Gastrocnemius medialis (tissue), 4 donors: ENCODE results near the gene CYP4A22. TPM values are rescaled to one million over a fixed set of nuclear protein-coding genes. Genes with fewer than 3 reads are reported as not detected.

Source experiments
- ATAC-seq, 2 donors: fragments of 150-250 bp; one replicate each; pipeline ENCODE4 v1.9.1; 2016
- DNase-seq, 2 donors: peaks; one replicate each; pipeline ENCODE4 v3.0.0-alpha.2; 2019
- H3K27ac ChIP-seq, 4 donors: fragments of 200-600 bp; sonication (generic); 1 replicate in 1 of 4; 2 replicates in 3 of 4; pipeline ENCODE4 v1.5.1; 2016 to 2018; ENCODE audit warnings: mild to moderate bottlenecking in 2 of 4, moderate library complexity in 1 of 4
- H3K27me3 ChIP-seq, 3 donors: fragments of 200-600 bp; sonication (generic) in 2 of 3; 1 replicate in 1 of 3; 2 replicates in 2 of 3; pipeline versions ENCODE4 v1.5.1 to v1.6.0; 2016 to 2019; ENCODE audit warnings: mild to moderate bottlenecking in 1 of 3, moderate library complexity in 1 of 3
- H3K36me3 ChIP-seq, 2 donors: fragments of 200-600 bp; sonication (generic) in 1 of 2; one replicate each; pipeline ENCODE4 v1.5.1; 2017 to 2018
- H3K4me1 ChIP-seq, 2 donors: fragments of 200-600 bp; sonication (generic) in 1 of 2; one replicate each; pipeline ENCODE4 v1.5.1; 2016 to 2017; ENCODE audit warnings: mild to moderate bottlenecking in 2 of 2
- H3K4me3 ChIP-seq, 4 donors: fragments of 200-600 bp; sonication (generic) in 3 of 4; 1 replicate in 1 of 4; 2 replicates in 3 of 4; pipeline ENCODE4 v1.5.1; 2016 to 2019; ENCODE audit warnings: mild to moderate bottlenecking in 2 of 4
- H3K9me3 ChIP-seq, 3 donors: fragments of 200-600 bp; sonication (generic) in 2 of 3; 1 replicate in 1 of 3; 2 replicates in 2 of 3; pipeline ENCODE4 v1.5.1; 2016 to 2019
- CTCF ChIP-seq, 5 experiments: fragments of 450-650 bp in 3 of 5; fragments of 200-600 bp in 2 of 5; sonication (generic) in 2 of 5; IDR thresholded peaks in 4 of 5; conservative IDR thresholded peaks in 1 of 5; 1 replicate in 4 of 5; 2 replicates in 1 of 5; pipeline ENCODE4 v1.5.1; 2016 to 2019; ENCODE audit warnings: antibody characterized with exemption in 5 of 5, mild to moderate bottlenecking in 3 of 5, moderate library complexity in 3 of 5
- POLR2A ChIP-seq, 2 donors: fragments of 450-650 bp; IDR thresholded peaks; one replicate each; pipeline ENCODE4 v1.6.1; 2017; ENCODE audit warnings: antibody characterized with exemption in 2 of 2, mild to moderate bottlenecking in 2 of 2, moderate library complexity in 2 of 2
- in situ Hi-C, 4 donors: fragments of 200-750 bp; cut with MboI; loops; one replicate each; pipeline versions ENCODE4 v1.15.0 to v1.8.0; 2017; ENCODE audit warnings: low sequenced_read_pairs in 4 of 4
- intact Hi-C: fragments of 100-400 bp; cut with DNase I; formaldehyde crosslinking; loops from one replicate; pipeline ENCODE4 v1.15.1; 2023; ENCODE audit warnings: low total_unique reads
- total RNA-seq, 4 donors: library from RNA; depleted of rRNA; stranded (reverse); fragments of >200 nt; gene quantifications; one replicate each; pipeline versions ENCODE4 v1.1.0 to v1.2.3, GENCODE V29; 2016

CYP4A22 gene
- total RNA-seq, 4 donors from 2014 or later: 0.20 to 0.47 (median 0.32) TPM; not detected in 1

- in situ Hi-C loops (loop anchor here (5.0 to 25.0 kb wide), 8 partner anchors 65 to 522 kb away; partner anchors contain the start of genes CMPK1 (in 2 of the 4), FOXD2 (in 1 of the 4) and FOXE3 (in 1 of the 4)), intact Hi-C loops (loop anchor here (1.0 to 5.0 kb wide), 3 partner anchors 72 to 232 kb away; no protein-coding TSS in a partner anchor)
- peak within 1 kb of the TSS in 1 of 4 donors; percentile 29 for H3K4me3 ChIP-seq
- ATAC-seq (peak; percentile 97), DNase-seq (peak; percentile 85 to 94)
- no peaks in the 10 kb centered on the region for H3K9me3 ChIP-seq
- peak within 1 kb of the TSS; percentile 63 to 80 (median 71) for H3K27ac ChIP-seq
- TF ChIP-seq CTCF (IDR thresholded peaks at IDR 0.05 in 4 of 5, conservative IDR thresholded peaks at IDR 0.05 in 1 of 5) (no peak), POLR2A (IDR thresholded peaks at IDR 0.05) (no peak)
- H3K27me3 ChIP-seq: no peaks in the 10 kb centered on the region
- peaks cover 7 to 14% of the 10 kb centered on the region in 2 donors for H3K4me1 ChIP-seq
- no peaks in the 10 kb centered on the region for H3K36me3 ChIP-seq
These were observed 52.7 kb downstream of the CYP4A22 start, which contains the start of gene PDZK1IP1 for GRCh38 chr1:47189844-47190508. PDZK1IP1 (minus strand) TSS chr1:47190036; CDS start chr1:47189932, 104 bp downstream.

- no peaks in the 10 kb centered on the region for H3K27me3 ChIP-seq
- peaks cover 7 to 14% of the 10 kb centered on the region in 2 donors for H3K4me1 ChIP-seq
- no peaks in the 10 kb centered on the region for H3K36me3 ChIP-seq
- peak overlapping the region in 1 of 4 donors; percentile 29 for H3K4me3 ChIP-seq
- no peak for TF ChIP-seq POLR2A (IDR thresholded peaks at IDR 0.05)
- TF ChIP-seq CTCF (IDR thresholded peaks at IDR 0.05 in 4 of 5, conservative IDR thresholded peaks at IDR 0.05 in 1 of 5): no peak
- no peaks in the 10 kb centered on the region for H3K9me3 ChIP-seq
- peak overlapping the region; percentile 63 to 80 (median 71) for H3K27ac ChIP-seq
- intact Hi-C loops: loop anchor here (1.0 to 5.0 kb wide), 3 partner anchors 72 to 232 kb away; no protein-coding TSS in a partner anchor
- in situ Hi-C loops: loop anchor here (5.0 to 25.0 kb wide), 8 partner anchors 64 to 522 kb away; partner anchors contain the start of genes CMPK1 (in 2 of the 4), FOXD2 (in 1 of the 4) and FOXE3 (in 1 of the 4)
- DNase-seq (no peak), ATAC-seq (no peak)
These were observed 53.2 kb downstream of the CYP4A22 start for GRCh38 chr1:47190509-47190855.

GRCh38 chr1:47190857-47191256 lies 53.6 kb downstream of the CYP4A22 start:
- in situ Hi-C loops (loop anchor here (5.0 to 25.0 kb wide), 8 partner anchors 64 to 521 kb away; partner anchors contain the start of genes CMPK1 (in 2 of the 4), FOXD2 (in 1 of the 4) and FOXE3 (in 1 of the 4)), intact Hi-C loops (loop anchor here (1.0 to 5.0 kb wide), 3 partner anchors 71 to 231 kb away; no protein-coding TSS in a partner anchor)
- no peak for DNase-seq
- Histone ChIP-seq H3K4me1 (peaks cover 7 to 14% of the 10 kb centered on the region in 2 donors), H3K9me3 (no peaks in the 10 kb centered on the region), H3K27me3 (no peaks in the 10 kb centered on the region), H3K36me3 (no peaks in the 10 kb centered on the region), H3K4me3 (no peak overlapping the region), H3K27ac (peak overlapping the region in 3 of 4 donors; percentile 66 to 80 (median 76))
- TF ChIP-seq POLR2A (IDR thresholded peaks at IDR 0.05) (no peak), CTCF (IDR thresholded peaks at IDR 0.05 in 4 of 5, conservative IDR thresholded peaks at IDR 0.05 in 1 of 5) (no peak)
- ATAC-seq: no peak

GRCh38 chr1:47191940-47192457 lies 54.8 kb downstream of the CYP4A22 start:
- intact Hi-C loops: loop anchor here (5.0 kb wide), 2 partner anchors 70 to 230 kb away; no protein-coding TSS in a partner anchor
- no peaks in the 10 kb centered on the region for H3K9me3 ChIP-seq
- no peak overlapping the region for H3K27ac ChIP-seq
- H3K4me3 ChIP-seq: no peak overlapping the region
- in situ Hi-C loops: loop anchor here (5.0 to 25.0 kb wide), 8 partner anchors 63 to 520 kb away; partner anchors contain the start of genes CMPK1 (in 2 of the 4), FOXD2 (in 1 of the 4) and FOXE3 (in 1 of the 4)
- TF ChIP-seq POLR2A (IDR thresholded peaks at IDR 0.05) (no peak), CTCF (IDR thresholded peaks at IDR 0.05 in 4 of 5, conservative IDR thresholded peaks at IDR 0.05 in 1 of 5) (no peak)
- ATAC-seq (no peak), DNase-seq (no peak)
- peaks cover 7 to 14% of the 10 kb centered on the region in 2 donors for H3K4me1 ChIP-seq
- H3K27me3 ChIP-seq: no peaks in the 10 kb centered on the region
- no peaks in the 10 kb centered on the region for H3K36me3 ChIP-seq
